Measurements from ENCODE around the gene USP3.
A peak's percentile ranks its signal among the peaks of the same experiment; 100 is the strongest.

Gene USP3

DNA sequence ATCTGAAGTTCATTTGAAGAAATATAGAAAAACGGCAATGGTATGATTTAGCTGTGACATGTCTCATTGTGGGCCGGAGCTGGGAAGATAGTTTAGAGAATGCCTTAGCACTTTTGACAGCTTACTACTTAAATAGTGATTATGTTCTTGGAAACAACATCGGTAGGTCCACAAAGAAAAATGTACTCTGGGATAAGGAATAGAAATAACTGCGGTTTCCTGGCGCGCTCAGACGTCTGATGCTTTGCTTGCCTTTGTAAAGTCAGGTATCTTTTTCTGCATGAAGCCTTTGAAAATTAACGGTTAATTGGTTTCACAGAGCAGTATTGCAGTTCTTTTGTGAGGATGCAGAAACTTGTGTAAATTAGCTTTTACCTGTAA lies 1.4 kb downstream of the USP3 start:
- H3K79me2 ChIP-seq (ENCODE audit: insufficient read depth, low read length) = peaks cover 60% of the 10 kb centered on the region
- H3K27me3 ChIP-seq (ENCODE audit: insufficient read depth, low read length, poor library complexity, severe bottlenecking) = no peaks in the 10 kb centered on the region
- peaks cover 50% of the 10 kb centered on the region for H3K4me1 ChIP-seq (ENCODE audit: insufficient read depth, low read length, poor library complexity, severe bottlenecking)
- no peaks in the 10 kb centered on the region for H3K9me3 ChIP-seq (ENCODE audit: insufficient read depth, low read depth, low read length)
- H3K4me3 ChIP-seq (ENCODE audit: low read length, poor library complexity, severe bottlenecking) = peak overlapping the region; percentile 75
- H3K9me2 ChIP-seq (replicated peaks; ENCODE audit: low read depth, low read length) = no peaks in the 10 kb centered on the region
- peaks cover 52% of the 10 kb centered on the region for H4K20me1 ChIP-seq (ENCODE audit: insufficient read depth, low read length, poor library complexity, severe bottlenecking)
- H3F3A ChIP-seq (ENCODE audit: low read depth) = peaks cover 5% of the 10 kb centered on the region; the same call in 1 of the 2 replicates
- peak overlapping the region; percentile 84 for H3K4me2 ChIP-seq (ENCODE audit: low read depth, low read length, poor library complexity, severe bottlenecking)
- H3K9ac ChIP-seq (ENCODE audit: low read depth, low read length, poor library complexity, severe bottlenecking) = peak overlapping the region; percentile 96
- peak overlapping the region; percentile 86; the same call in 1 of the 2 replicates for H2AFZ ChIP-seq (ENCODE audit: low read length)
- TF ChIP-seq, protein P1, sequence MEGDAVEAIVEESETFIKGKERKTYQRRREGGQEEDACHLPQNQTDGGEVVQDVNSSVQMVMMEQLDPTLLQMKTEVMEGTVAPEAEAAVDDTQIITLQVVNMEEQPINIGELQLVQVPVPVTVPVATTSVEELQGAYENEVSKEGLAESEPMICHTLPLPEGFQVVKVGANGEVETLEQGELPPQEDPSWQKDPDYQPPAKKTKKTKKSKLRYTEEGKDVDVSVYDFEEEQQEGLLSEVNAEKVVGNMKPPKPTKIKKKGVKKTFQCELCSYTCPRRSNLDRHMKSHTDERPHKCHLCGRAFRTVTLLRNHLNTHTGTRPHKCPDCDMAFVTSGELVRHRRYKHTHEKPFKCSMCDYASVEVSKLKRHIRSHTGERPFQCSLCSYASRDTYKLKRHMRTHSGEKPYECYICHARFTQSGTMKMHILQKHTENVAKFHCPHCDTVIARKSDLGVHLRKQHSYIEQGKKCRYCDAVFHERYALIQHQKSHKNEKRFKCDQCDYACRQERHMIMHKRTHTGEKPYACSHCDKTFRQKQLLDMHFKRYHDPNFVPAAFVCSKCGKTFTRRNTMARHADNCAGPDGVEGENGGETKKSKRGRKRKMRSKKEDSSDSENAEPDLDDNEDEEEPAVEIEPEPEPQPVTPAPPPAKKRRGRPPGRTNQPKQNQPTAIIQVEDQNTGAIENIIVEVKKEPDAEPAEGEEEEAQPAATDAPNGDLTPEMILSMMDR (conservative IDR thresholded peaks at IDR 0.05; ENCODE audit: low read length) = 0 out of 2 replicates have a peak, but pooled peaks have one; percentile 9
- no peak for TF ChIP-seq EZH2phosphoT487 (IDR thresholded peaks at IDR 0.05; ENCODE audit: borderline replicate concordance)
- H3K36me3 ChIP-seq (ENCODE audit: insufficient read depth, low read length) = no peaks in the 10 kb centered on the region

DNA sequence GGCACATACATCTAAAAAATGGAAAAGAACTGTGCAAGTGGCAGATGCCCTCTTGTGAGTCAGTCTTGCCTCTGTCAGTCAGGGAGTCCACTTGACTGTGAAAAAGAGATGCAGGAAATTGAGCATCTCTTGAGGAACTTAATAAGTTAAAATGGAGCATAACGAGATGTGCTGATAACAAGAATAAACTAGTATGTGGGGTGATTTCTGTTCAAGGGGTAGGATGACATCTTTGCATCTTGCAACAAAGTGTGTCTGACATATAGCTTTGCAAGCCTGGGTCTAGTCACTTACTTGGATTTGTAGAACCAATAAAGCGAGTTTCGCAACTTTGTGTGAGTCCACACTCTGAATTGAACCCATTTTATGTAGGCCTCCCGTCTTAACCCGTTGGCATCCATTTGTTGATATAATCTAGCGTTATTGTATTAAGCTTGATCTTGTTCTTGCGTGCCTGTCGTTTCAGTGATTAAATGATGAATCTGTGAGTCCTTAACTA lies 2.2 kb downstream of the USP3 start:
- Histone ChIP-seq H3K9me3 (ENCODE audit: insufficient read depth, low read depth, low read length) (no peaks in the 10 kb centered on the region), H3K79me2 (ENCODE audit: insufficient read depth, low read length) (peaks cover 68% of the 10 kb centered on the region), H3K36me3 (ENCODE audit: insufficient read depth, low read length) (no peaks in the 10 kb centered on the region), H3K9me2 (replicated peaks; ENCODE audit: low read depth, low read length) (no peaks in the 10 kb centered on the region), H3K9ac (ENCODE audit: low read depth, low read length, poor library complexity, severe bottlenecking) (peak overlapping the region; percentile 96), H3K4me2 (ENCODE audit: low read depth, low read length, poor library complexity, severe bottlenecking) (peak overlapping the region; percentile 84), H3K4me1 (ENCODE audit: insufficient read depth, low read length, poor library complexity, severe bottlenecking) (peaks cover 55% of the 10 kb centered on the region), H3K4me3 (ENCODE audit: low read length, poor library complexity, severe bottlenecking) (peak overlapping the region; percentile 75), H4K20me1 (ENCODE audit: insufficient read depth, low read length, poor library complexity, severe bottlenecking) (peaks cover 59% of the 10 kb centered on the region), H2AFZ (ENCODE audit: low read length) (no peak overlapping the region), H3F3A (ENCODE audit: low read depth) (peaks cover 5% of the 10 kb centered on the region; the same call in 1 of the 2 replicates), H3K27me3 (ENCODE audit: insufficient read depth, low read length, poor library complexity, severe bottlenecking) (no peaks in the 10 kb centered on the region)
- no peak for TF ChIP-seq EZH2phosphoT487 (IDR thresholded peaks at IDR 0.05; ENCODE audit: borderline replicate concordance)
- TF ChIP-seq, protein P1 (conservative IDR thresholded peaks at IDR 0.05; ENCODE audit: low read length) = no peak

DNA sequence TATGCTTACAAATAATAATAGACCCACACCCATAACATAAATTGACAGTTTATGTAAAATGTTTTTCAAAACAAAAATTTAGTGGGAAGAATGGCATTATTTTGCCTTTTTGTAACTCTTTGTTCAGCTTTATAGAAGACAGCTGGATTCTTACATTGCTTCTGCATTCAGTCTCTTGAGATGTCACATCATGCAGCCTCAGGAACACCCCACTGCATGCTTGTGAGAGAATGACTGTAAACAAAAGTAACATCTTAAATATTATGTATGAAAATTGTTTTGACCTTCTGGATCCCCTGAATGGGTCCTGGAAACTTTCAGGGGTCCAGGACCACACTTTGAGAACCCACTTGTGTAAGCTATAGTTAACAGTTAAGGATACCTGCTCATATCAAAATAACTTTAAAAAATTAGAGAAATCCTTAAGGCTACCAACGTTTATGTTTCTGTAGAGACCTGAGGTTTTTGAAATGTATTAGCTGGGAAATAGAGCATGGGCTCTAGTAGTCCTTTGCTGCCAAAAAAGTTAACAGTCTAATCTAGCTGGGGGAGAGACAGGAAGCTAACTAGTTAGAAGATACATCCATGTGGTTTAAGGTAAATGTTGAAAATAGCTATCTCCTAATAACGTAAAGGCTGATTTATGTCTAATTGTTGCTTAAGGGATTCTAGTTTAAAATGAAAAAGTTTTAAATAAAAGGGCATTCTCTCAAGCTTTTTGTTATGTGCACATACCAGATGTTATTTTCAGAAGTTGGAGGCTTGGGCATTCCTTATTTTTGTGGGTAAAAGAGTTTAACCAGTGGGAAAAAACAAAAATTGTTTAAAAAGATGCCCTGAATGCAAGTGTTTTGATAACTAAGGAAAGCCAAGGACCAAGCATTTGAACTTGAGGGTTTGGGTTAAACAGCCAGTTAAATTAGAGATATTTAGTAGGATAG lies 3.8 kb downstream of the USP3 start:
- peak overlapping the region; percentile 96 for H3K9ac ChIP-seq (ENCODE audit: low read depth, low read length, poor library complexity, severe bottlenecking)
- H2AFZ ChIP-seq (ENCODE audit: low read length) = no peak overlapping the region
- peak overlapping the region; percentile 84 for H3K4me2 ChIP-seq (ENCODE audit: low read depth, low read length, poor library complexity, severe bottlenecking)
- no peaks in the 10 kb centered on the region for H3K27me3 ChIP-seq (ENCODE audit: insufficient read depth, low read length, poor library complexity, severe bottlenecking)
- peak overlapping the region; percentile 75 for H3K4me3 ChIP-seq (ENCODE audit: low read length, poor library complexity, severe bottlenecking)
- H3F3A ChIP-seq (ENCODE audit: low read depth) = peaks cover 5% of the 10 kb centered on the region; the same call in 1 of the 2 replicates
- H3K9me3 ChIP-seq (ENCODE audit: insufficient read depth, low read depth, low read length) = no peaks in the 10 kb centered on the region
- no peaks in the 10 kb centered on the region for H3K9me2 ChIP-seq (replicated peaks; ENCODE audit: low read depth, low read length)
- peaks cover 83% of the 10 kb centered on the region for H3K79me2 ChIP-seq (ENCODE audit: insufficient read depth, low read length)
- TF ChIP-seq, protein P1 (conservative IDR thresholded peaks at IDR 0.05; ENCODE audit: low read length) = no peak
- no peaks in the 10 kb centered on the region for H3K36me3 ChIP-seq (ENCODE audit: insufficient read depth, low read length)
- H3K4me1 ChIP-seq (ENCODE audit: insufficient read depth, low read length, poor library complexity, severe bottlenecking) = peaks cover 64% of the 10 kb centered on the region
- peaks cover 75% of the 10 kb centered on the region for H4K20me1 ChIP-seq (ENCODE audit: insufficient read depth, low read length, poor library complexity, severe bottlenecking)
